ENCODE results near the gene SPTBN4. TPM values are rescaled to one million over a fixed set of nuclear protein-coding genes. Genes with fewer than 3 reads are reported as not detected.

The SPTBN4 gene
- total and polyA plus RNA-seq, 2 donors (not counting 1 experiment from before 2014, with no cell fraction given) = 1.3 to 6.6 TPM

DNA sequence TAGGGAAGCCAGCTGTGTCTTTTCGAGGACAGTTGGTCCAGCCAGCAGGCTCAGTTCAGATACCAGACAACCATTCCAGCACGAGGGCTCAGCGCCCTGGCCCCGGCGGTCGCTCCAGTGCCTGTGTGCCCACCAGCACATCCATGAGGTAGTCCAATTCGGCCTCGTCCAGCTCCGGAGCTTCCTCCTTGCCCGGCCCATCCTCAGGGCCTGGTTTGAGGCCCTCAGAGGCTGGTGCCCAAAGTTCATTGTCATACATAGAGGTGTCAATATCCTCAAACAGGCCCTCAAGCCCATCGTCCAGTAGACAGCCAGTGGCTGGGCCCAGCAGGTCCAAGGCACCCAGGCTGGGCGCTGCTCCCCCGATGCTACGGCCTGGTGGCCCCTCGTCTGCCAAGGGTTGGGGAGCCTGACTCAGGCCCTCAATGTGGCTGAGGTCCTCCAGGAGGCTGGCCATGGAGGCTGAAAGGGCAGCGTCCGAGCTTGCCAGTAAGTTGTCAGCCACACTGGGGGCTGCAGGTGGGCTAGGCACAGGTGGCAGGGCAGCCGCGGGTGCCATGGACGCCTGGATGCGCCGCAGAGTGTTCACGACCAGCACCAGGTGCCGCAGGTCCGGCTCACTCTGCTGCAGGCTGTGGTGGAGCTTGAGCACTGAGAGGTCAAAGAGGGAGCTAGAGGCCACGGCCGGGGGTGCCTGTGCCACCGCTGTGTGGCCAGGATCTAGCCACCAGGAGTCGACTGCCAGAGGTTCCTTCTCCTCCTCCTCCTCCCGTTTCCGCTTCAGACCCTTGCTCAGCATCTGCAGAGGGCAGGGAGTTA lies 43.8 kb upstream of the SPTBN4 start:
- H3K4me2 ChIP-seq (ENCODE audit: extremely low read depth, insufficient read depth, low read length) = peak overlapping the region; percentile 97

DNA sequence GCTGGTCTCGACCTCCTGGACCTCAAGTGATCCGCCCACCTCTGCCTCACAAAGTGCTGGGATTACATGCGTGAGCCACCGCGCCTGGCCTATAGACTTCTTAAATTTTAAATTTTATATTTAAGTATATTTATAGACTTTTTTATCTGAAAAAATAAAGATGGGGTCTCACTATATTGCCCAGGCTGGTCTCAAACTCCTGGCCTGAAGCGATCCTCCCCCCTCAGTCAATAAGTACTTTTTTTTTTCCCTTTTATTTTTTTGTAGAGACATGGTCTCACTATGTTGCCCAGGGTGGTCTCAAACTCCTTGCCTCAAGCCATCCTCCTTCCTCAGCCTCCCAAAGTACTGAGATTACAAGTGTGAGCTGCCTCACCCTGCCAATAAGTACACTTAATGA lies 42.9 kb upstream of the SPTBN4 start:
- H3K9ac ChIP-seq (ENCODE audit: insufficient read depth, low read length) = no peak overlapping the region
- no peak overlapping the region for H2AFZ ChIP-seq (ENCODE audit: low read length)
- H3K9me3 ChIP-seq (ENCODE audit: control insufficient read depth, insufficient read depth, low read depth, low read length) = no peaks in the 10 kb centered on the region
- H4K20me1 ChIP-seq (ENCODE audit: control insufficient read depth, extremely low read depth, insufficient read depth, low read length) = no peaks in the 10 kb centered on the region
- no peak for DNase-seq (ENCODE audit: low read depth in 2 of 2)
- H3K27me3 ChIP-seq (ENCODE audit: control insufficient read depth, insufficient read depth, low read length) = no peaks in the 10 kb centered on the region
- peak overlapping the region; percentile 97 for H3K27ac ChIP-seq (ENCODE audit: insufficient read depth, low read length)
- H3K36me3 ChIP-seq (ENCODE audit: control insufficient read depth, insufficient read depth, low read length) = peaks cover 9% of the 10 kb centered on the region
- peak overlapping the region; percentile 80 to 99 (median 92) for H3K4me3 ChIP-seq (replicated peaks in 1 of 4; ENCODE audit: control extremely low read depth in 1 of 4, insufficient read depth in 1 of 4, low read depth in 3 of 4, low read length in 4 of 4)
- H3K79me2 ChIP-seq (ENCODE audit: control insufficient read depth, insufficient read depth, low read length) = peaks cover 31% of the 10 kb centered on the region
- TF ChIP-seq, protein P1, sequence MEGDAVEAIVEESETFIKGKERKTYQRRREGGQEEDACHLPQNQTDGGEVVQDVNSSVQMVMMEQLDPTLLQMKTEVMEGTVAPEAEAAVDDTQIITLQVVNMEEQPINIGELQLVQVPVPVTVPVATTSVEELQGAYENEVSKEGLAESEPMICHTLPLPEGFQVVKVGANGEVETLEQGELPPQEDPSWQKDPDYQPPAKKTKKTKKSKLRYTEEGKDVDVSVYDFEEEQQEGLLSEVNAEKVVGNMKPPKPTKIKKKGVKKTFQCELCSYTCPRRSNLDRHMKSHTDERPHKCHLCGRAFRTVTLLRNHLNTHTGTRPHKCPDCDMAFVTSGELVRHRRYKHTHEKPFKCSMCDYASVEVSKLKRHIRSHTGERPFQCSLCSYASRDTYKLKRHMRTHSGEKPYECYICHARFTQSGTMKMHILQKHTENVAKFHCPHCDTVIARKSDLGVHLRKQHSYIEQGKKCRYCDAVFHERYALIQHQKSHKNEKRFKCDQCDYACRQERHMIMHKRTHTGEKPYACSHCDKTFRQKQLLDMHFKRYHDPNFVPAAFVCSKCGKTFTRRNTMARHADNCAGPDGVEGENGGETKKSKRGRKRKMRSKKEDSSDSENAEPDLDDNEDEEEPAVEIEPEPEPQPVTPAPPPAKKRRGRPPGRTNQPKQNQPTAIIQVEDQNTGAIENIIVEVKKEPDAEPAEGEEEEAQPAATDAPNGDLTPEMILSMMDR (conservative IDR thresholded peaks at IDR 0.05 in 1 of 2, IDR thresholded peaks at IDR 0.05 in 1 of 2; ENCODE audit: low read depth in 1 of 2, low read length in 2 of 2) = no peak
- TF ChIP-seq EZH2 (IDR thresholded peaks at IDR 0.05; ENCODE audit: low read length, missing control alignments) = no peak
- H3K4me2 ChIP-seq (ENCODE audit: extremely low read depth, insufficient read depth, low read length) = peak overlapping the region; percentile 97
- H3K4me1 ChIP-seq (ENCODE audit: control insufficient read depth, extremely low read depth, insufficient read depth, low read length) = peaks cover 6% of the 10 kb centered on the region

More for the DNA sequence above, 43.8 kb upstream of the SPTBN4 start:
- Histone ChIP-seq H3K36me3 (ENCODE audit: control insufficient read depth, insufficient read depth, low read length) (peaks cover 9% of the 10 kb centered on the region), H2AFZ (ENCODE audit: low read length) (no peak overlapping the region), H3K9me3 (ENCODE audit: control insufficient read depth, insufficient read depth, low read depth, low read length) (no peaks in the 10 kb centered on the region), H3K4me3 (replicated peaks in 1 of 4; ENCODE audit: control extremely low read depth in 1 of 4, insufficient read depth in 1 of 4, low read depth in 3 of 4, low read length in 4 of 4) (no peak overlapping the region), H3K27ac (ENCODE audit: insufficient read depth, low read length) (peak overlapping the region; percentile 34), H4K20me1 (ENCODE audit: control insufficient read depth, extremely low read depth, insufficient read depth, low read length) (no peaks in the 10 kb centered on the region), H3K9ac (ENCODE audit: insufficient read depth, low read length) (no peak overlapping the region), H3K79me2 (ENCODE audit: control insufficient read depth, insufficient read depth, low read length) (peaks cover 31% of the 10 kb centered on the region), H3K27me3 (ENCODE audit: control insufficient read depth, insufficient read depth, low read length) (no peaks in the 10 kb centered on the region), H3K4me1 (ENCODE audit: control insufficient read depth, extremely low read depth, insufficient read depth, low read length) (peaks cover 6% of the 10 kb centered on the region)
- TF ChIP-seq, protein P1 (conservative IDR thresholded peaks at IDR 0.05 in 1 of 2, IDR thresholded peaks at IDR 0.05 in 1 of 2; ENCODE audit: low read depth in 1 of 2, low read length in 2 of 2) = no peak
- no peak for TF ChIP-seq EZH2 (IDR thresholded peaks at IDR 0.05; ENCODE audit: low read length, missing control alignments)
- DNase-seq (ENCODE audit: low read depth in 2 of 2) = no peak

DNA sequence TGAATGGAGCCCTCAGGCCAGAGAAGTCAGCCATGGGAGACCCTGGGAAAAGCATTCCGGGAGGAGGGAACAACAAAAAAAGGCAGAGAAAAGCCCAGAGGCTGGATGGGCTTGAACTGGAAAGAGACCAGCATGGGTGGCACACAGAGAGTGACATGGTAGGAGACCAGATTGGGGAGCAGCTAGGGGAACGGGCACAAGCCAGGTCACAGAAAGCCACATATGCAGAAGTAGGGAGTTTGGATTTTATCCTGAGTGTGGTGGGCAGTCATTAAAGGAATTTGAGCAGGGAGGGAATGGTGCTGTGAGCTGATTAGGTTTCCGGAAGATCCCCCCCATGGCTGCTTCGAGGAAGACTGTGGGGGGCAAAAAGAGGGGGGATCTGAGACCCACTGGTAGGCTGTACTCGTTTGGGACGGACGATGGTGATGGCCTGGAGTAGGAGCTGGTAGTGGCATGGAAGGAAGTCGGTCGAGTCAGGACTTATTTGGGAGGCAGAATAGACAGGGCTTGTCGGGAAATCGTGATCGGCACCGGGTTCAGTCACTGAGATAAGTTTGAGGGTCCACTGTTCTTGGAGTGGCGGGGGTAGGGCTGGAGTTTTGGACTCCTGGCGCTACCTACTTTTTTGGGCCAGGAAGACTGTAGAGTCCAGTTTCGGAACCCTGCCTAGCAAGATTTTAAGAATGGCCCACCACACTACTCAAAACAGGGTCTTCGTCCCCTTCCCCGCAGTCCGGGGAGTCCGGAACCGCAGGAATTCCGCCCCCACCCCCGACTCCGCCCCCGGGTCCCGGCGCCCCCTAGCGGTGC lies 42.0 kb upstream of the SPTBN4 start:
- Histone ChIP-seq H3K27ac (ENCODE audit: insufficient read depth, low read length) (peak overlapping the region; percentile 97), H3K27me3 (ENCODE audit: control insufficient read depth, insufficient read depth, low read length) (no peaks in the 10 kb centered on the region), H3K9me3 (ENCODE audit: control insufficient read depth, insufficient read depth, low read depth, low read length) (no peaks in the 10 kb centered on the region), H4K20me1 (ENCODE audit: control insufficient read depth, extremely low read depth, insufficient read depth, low read length) (no peaks in the 10 kb centered on the region), H2AFZ (ENCODE audit: low read length) (no peak overlapping the region), H3K9ac (ENCODE audit: insufficient read depth, low read length) (peak overlapping the region; percentile 93), H3K79me2 (ENCODE audit: control insufficient read depth, insufficient read depth, low read length) (peaks cover 31% of the 10 kb centered on the region), H3K4me3 (replicated peaks in 1 of 4; ENCODE audit: control extremely low read depth in 1 of 4, insufficient read depth in 1 of 4, low read depth in 3 of 4, low read length in 4 of 4) (peak overlapping the region; percentile 80 to 99 (median 92)), H3K4me1 (ENCODE audit: control insufficient read depth, extremely low read depth, insufficient read depth, low read length) (peaks cover 6% of the 10 kb centered on the region), H3K4me2 (ENCODE audit: extremely low read depth, insufficient read depth, low read length) (peak overlapping the region; percentile 97), H3K36me3 (ENCODE audit: control insufficient read depth, insufficient read depth, low read length) (peaks cover 9% of the 10 kb centered on the region)
- DNase-seq (ENCODE audit: low read depth in 2 of 2) = peak; percentile 23 to 29
- TF ChIP-seq, protein P1 (conservative IDR thresholded peaks at IDR 0.05 in 1 of 2, IDR thresholded peaks at IDR 0.05 in 1 of 2; ENCODE audit: low read depth in 1 of 2, low read length in 2 of 2) = no peak
- no peak for TF ChIP-seq EZH2 (IDR thresholded peaks at IDR 0.05; ENCODE audit: low read length, missing control alignments)

Data from fibroblast of lung (primary cell).